ENCODE results near the gene CLCN5. TPM values are rescaled to one million over a fixed set of nuclear protein-coding genes. Genes with fewer than 3 reads are reported as not detected.

Gene CLCN5
- total RNA-seq, 1 experiment from 2014 or later = 4.9 TPM

- Mint-ChIP-seq H3K9me3 (ENCODE audit: unreplicated experiment) (no peaks in the 10 kb centered on the region), H3K27me3 (ENCODE audit: insufficient read depth, unreplicated experiment) (peaks cover 13% of the 10 kb centered on the region), H3K36me3 (ENCODE audit: insufficient read depth, unreplicated experiment) (no peaks in the 10 kb centered on the region), H3K27ac (ENCODE audit: low read depth, unreplicated experiment) (no peak overlapping the region), H3K4me1 (ENCODE audit: insufficient read depth, unreplicated experiment) (no peaks in the 10 kb centered on the region), H3K4me3 (ENCODE audit: unreplicated experiment) (no peak overlapping the region)
- no peak for TF ChIP-seq CTCF (IDR thresholded peaks at IDR 0.05; ENCODE audit: unreplicated experiment)
- intact Hi-C loops (cut with micrococcal nuclease) = no loop called here
- DNase-seq (ENCODE audit: unreplicated experiment) = no peak
- ChIA-PET CTCF (no interaction called here), POLR2A (no interaction called here)
- no TSS peak for BruUV-seq (replicated peaks)
Observed at GRCh38 chrX:49972328-49972860, 50.0 kb downstream of the CLCN5 start.

- Mint-ChIP-seq H3K9me3 (ENCODE audit: unreplicated experiment) (no peaks in the 10 kb centered on the region), H3K4me3 (ENCODE audit: unreplicated experiment) (no peak overlapping the region), H3K4me1 (ENCODE audit: insufficient read depth, unreplicated experiment) (peaks cover 6% of the 10 kb centered on the region), H3K27me3 (ENCODE audit: insufficient read depth, unreplicated experiment) (peaks cover 38% of the 10 kb centered on the region), H3K27ac (ENCODE audit: low read depth, unreplicated experiment) (no peak overlapping the region), H3K36me3 (ENCODE audit: insufficient read depth, unreplicated experiment) (no peaks in the 10 kb centered on the region)
- TF ChIP-seq CTCF (IDR thresholded peaks at IDR 0.05; ENCODE audit: unreplicated experiment) = no peak
- intact Hi-C loops (cut with micrococcal nuclease) = no loop called here
- CTCF ChIA-PET = no interaction called here
- BruUV-seq (replicated peaks) = no TSS peak
- POLR2A ChIA-PET = no interaction called here
- no peak for DNase-seq (ENCODE audit: unreplicated experiment)
Observed at GRCh38 chrX:49976682-49977197, 54.3 kb downstream of the CLCN5 start.

GRCh38 chrX:49977319-49978090 is 55.1 kb downstream of the CLCN5 start:
- no peaks in the 10 kb centered on the region for H3K9me3 Mint-ChIP-seq (ENCODE audit: unreplicated experiment)
- BruUV-seq (replicated peaks) = no TSS peak

More at GRCh38 chrX:49977319-49978090, 55.1 kb downstream of the CLCN5 start:
- ChIA-PET POLR2A (interaction anchor here (0.5 kb wide), 1 partner anchor 46 kb away, joined by 3 read pairs; no protein-coding TSS in a partner anchor), CTCF (interaction anchor here (0.6 kb wide), 1 partner anchor 59 kb away, joined by 3 read pairs; no protein-coding TSS in a partner anchor)
- Mint-ChIP-seq H3K4me1 (ENCODE audit: insufficient read depth, unreplicated experiment) (peaks cover 6% of the 10 kb centered on the region), H3K27ac (ENCODE audit: low read depth, unreplicated experiment) (no peak overlapping the region), H3K4me3 (ENCODE audit: unreplicated experiment) (no peak overlapping the region), H3K36me3 (ENCODE audit: insufficient read depth, unreplicated experiment) (no peaks in the 10 kb centered on the region), H3K27me3 (ENCODE audit: insufficient read depth, unreplicated experiment) (peaks cover 39% of the 10 kb centered on the region)
- intact Hi-C loops (cut with micrococcal nuclease) = no loop called here
- no peak for DNase-seq (ENCODE audit: unreplicated experiment)
- TF ChIP-seq CTCF (IDR thresholded peaks at IDR 0.05; ENCODE audit: unreplicated experiment) = no peak

Data from MCF 10A (cell line).